ENCODE measurements around the gene IER3IP1.

DNA sequence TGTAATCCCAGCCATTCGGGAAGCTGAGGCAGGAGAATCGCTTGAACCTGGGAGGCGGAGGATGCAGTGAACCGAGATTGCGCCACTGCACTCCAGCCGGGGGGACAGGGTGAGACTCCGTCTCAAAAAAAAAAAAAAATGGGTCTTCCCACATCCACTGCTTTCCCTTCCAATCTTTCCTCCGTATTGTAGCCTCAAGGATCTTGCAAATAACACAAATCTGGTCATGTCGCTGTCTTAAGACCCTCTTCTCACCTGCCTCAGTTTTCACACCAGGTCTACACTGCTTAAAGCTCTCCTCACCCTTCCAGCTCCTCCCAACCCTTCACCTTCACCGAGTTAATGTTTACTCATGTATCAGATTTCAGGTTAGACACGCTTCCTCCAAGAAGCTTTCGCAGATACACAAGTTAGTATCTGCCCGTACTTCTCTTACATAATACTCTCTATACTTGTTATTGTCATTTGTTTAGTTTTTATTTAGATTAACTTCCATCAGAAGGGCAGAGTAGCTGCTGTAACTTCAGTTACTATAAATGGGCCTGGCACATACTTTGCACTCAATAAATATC, 1.5 kb downstream of the IER3IP1 start:
- TF ChIP-seq EZH2 (conservative IDR thresholded peaks at IDR 0.05; ENCODE audit: low read depth, low read length) (no peak), MED13 (CRISPR knock-in tag; IDR thresholded peaks at IDR 0.05) (no peak), MTA1 (CRISPR knock-in tag; IDR thresholded peaks at IDR 0.05; ENCODE audit: borderline replicate concordance) (no peak), ZNF253 (CRISPR knock-in tag; IDR thresholded peaks at IDR 0.05; ENCODE audit: borderline replicate concordance) (no peak), IRF2 (CRISPR knock-in tag; IDR thresholded peaks at IDR 0.05) (no peak), FOSL2 (CRISPR knock-in tag; IDR thresholded peaks at IDR 0.05) (no peak), TAF15 (IDR thresholded peaks at IDR 0.05; ENCODE audit: low read depth, low read length, poor library complexity, severe bottlenecking) (no peak), ZNF124 (CRISPR knock-in tag; IDR thresholded peaks at IDR 0.05) (no peak), MTF1 (CRISPR knock-in tag; IDR thresholded peaks at IDR 0.05) (no peak), CHD4 (IDR thresholded peaks at IDR 0.05; ENCODE audit: borderline replicate concordance, low read length) (no peak)
- TF ChIP-seq, protein P1, sequence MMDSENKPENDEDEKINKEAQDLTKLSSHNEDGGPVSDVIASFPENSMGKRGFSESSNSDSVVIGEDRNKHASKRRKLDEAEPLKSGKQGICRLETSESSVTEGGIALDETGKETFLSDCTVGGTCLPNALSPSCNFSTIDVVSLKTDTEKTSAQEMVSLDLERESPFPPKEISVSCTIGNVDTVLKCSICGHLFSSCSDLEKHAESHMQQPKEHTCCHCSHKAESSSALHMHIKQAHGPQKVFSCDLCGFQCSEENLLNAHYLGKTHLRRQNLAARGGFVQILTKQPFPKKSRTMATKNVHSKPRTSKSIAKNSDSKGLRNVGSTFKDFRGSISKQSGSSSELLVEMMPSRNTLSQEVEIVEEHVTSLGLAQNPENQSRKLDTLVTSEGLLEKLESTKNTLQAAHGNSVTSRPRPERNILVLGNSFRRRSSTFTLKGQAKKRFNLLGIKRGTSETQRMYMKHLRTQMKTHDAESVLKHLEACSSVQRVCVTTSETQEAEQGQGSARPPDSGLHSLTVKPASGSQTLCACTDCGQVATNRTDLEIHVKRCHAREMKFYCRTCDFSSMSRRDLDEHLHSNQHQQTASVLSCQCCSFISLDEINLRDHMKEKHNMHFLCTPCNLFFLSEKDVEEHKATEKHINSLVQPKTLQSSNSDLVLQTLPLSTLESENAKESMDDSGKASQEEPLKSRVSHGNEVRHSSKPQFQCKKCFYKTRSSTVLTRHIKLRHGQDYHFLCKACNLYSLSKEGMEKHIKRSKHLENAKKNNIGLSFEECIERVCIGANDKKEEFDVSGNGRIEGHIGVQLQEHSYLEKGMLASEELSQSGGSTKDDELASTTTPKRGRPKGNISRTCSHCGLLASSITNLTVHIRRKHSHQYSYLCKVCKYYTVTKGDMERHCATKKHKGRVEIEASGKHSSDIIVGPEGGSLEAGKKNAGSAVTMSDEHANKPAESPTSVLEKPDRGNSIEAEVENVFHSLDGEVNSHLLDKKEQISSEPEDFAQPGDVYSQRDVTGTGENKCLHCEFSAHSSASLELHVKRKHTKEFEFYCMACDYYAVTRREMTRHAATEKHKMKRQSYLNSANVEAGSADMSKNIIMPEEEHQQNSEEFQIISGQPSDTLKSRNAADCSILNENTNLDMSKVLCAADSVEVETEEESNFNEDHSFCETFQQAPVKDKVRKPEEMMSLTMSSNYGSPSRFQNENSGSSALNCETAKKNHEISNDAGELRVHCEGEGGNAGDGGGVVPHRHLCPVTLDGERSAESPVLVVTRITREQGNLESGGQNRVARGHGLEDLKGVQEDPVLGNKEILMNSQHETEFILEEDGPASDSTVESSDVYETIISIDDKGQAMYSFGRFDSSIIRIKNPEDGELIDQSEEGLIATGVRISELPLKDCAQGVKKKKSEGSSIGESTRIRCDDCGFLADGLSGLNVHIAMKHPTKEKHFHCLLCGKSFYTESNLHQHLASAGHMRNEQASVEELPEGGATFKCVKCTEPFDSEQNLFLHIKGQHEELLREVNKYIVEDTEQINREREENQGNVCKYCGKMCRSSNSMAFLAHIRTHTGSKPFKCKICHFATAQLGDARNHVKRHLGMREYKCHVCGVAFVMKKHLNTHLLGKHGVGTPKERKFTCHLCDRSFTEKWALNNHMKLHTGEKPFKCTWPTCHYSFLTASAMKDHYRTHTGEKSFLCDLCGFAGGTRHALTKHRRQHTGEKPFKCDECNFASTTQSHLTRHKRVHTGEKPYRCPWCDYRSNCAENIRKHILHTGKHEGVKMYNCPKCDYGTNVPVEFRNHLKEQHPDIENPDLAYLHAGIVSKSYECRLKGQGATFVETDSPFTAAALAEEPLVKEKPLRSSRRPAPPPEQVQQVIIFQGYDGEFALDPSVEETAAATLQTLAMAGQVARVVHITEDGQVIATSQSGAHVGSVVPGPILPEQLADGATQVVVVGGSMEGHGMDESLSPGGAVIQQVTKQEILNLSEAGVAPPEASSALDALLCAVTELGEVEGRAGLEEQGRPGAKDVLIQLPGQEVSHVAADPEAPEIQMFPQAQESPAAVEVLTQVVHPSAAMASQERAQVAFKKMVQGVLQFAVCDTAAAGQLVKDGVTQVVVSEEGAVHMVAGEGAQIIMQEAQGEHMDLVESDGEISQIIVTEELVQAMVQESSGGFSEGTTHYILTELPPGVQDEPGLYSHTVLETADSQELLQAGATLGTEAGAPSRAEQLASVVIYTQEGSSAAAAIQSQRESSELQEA (CRISPR knock-in tag; IDR thresholded peaks at IDR 0.05; ENCODE audit: not compliant biosample characterization), result no peak
